Astrocyte (in vitro differentiated cells and primary cell): ENCODE results near the gene CTXND2. TPM values are rescaled to one million over a fixed set of nuclear protein-coding genes. Genes with fewer than 3 reads are reported as not detected.

Experiments used
- DNase-seq: peaks from one replicate; pipeline ENCODE4 v3.0.0-alpha.2; 2010; ENCODE audit warnings: low read depth
- FAIRE-seq: peaks from 2 replicates; lab custom pipeline; 2011; peaks lifted over from hg19 to GRCh38; lab: Jason Lieb, UNC
- H2AFZ ChIP-seq: 2 replicates; pipeline ENCODE4 v1.6.0; 2012; ENCODE audit warnings: low read depth, low read length, inconsistent platforms
- H3K27ac ChIP-seq: 2 replicates; pipeline ENCODE4 v1.5.1; 2011; ENCODE audit warnings: low read depth, low read length, inconsistent platforms
- H3K27me3 ChIP-seq: 2 replicates; pipeline ENCODE4 v1.6.0; 2011; ENCODE audit warnings: low read length, inconsistent platforms; ENCODE audit not compliant: insufficient read depth
- H3K36me3 ChIP-seq: 2 replicates; pipeline ENCODE4 v1.5.1; 2011; ENCODE audit warnings: low read length, inconsistent platforms; ENCODE audit not compliant: insufficient read depth
- H3K4me1 ChIP-seq: 2 replicates; pipeline ENCODE4 v1.5.1; 2011; ENCODE audit warnings: low read length, inconsistent platforms; ENCODE audit not compliant: insufficient read depth
- H3K4me2 ChIP-seq: 2 replicates; pipeline ENCODE4 v1.6.0; 2012; ENCODE audit warnings: low read length, inconsistent platforms
- H3K4me3 ChIP-seq: 2 replicates; pipeline ENCODE4 v1.5.1; 2011; ENCODE audit warnings: low read depth, mild to moderate bottlenecking, low read length, inconsistent platforms; ENCODE audit not compliant: insufficient read depth
- H3K79me2 ChIP-seq: 2 replicates; pipeline ENCODE4 v1.6.0; 2012; ENCODE audit warnings: mild to moderate bottlenecking, low read length, inconsistent platforms; ENCODE audit not compliant: insufficient read depth
- H3K9ac ChIP-seq: 2 replicates; pipeline ENCODE4 v1.6.0; 2012; ENCODE audit warnings: mild to moderate bottlenecking, low read length, inconsistent platforms
- H3K9me3 ChIP-seq: 2 replicates; pipeline ENCODE4 v1.5.1; 2012; ENCODE audit warnings: low read depth, mild to moderate bottlenecking, low read length, inconsistent platforms; ENCODE audit not compliant: insufficient read depth
- H4K20me1 ChIP-seq: 2 replicates; pipeline ENCODE4 v1.6.0; 2012; ENCODE audit warnings: low read length, inconsistent platforms; ENCODE audit not compliant: insufficient read depth
- H3K27ac Mint-ChIP-seq: one replicate; pipeline ENCODE4 v1.8.0; 2021; ENCODE audit warnings: mild to moderate bottlenecking, mixed read lengths; ENCODE audit not compliant: unreplicated experiment
- H3K27me3 Mint-ChIP-seq: one replicate; pipeline ENCODE4 v1.8.0; 2021; ENCODE audit warnings: low read depth, mixed read lengths; ENCODE audit not compliant: unreplicated experiment
- H3K36me3 Mint-ChIP-seq: one replicate; pipeline ENCODE4 v1.8.0; 2021; ENCODE audit warnings: low read depth, mixed read lengths; ENCODE audit not compliant: unreplicated experiment
- H3K4me1 Mint-ChIP-seq: one replicate; pipeline ENCODE4 v1.8.0; 2021; ENCODE audit warnings: low read depth, mixed read lengths; ENCODE audit not compliant: unreplicated experiment
- H3K4me3 Mint-ChIP-seq: one replicate; pipeline ENCODE4 v1.8.0; 2021; ENCODE audit warnings: mild to moderate bottlenecking, moderate library complexity, mixed read lengths; ENCODE audit not compliant: unreplicated experiment
- H3K9me3 Mint-ChIP-seq: one replicate; pipeline ENCODE4 v1.8.0; 2021; ENCODE audit warnings: mild to moderate bottlenecking, mixed read lengths; ENCODE audit not compliant: unreplicated experiment
- CTCF ChIP-seq: IDR thresholded peaks from 2 replicates; pipeline ENCODE4 v1.5.1; 2011; ENCODE audit warnings: low read depth, mild to moderate bottlenecking, inconsistent platforms, low read length, moderate library complexity; ENCODE audit not compliant: insufficient read depth
- EZH2 ChIP-seq: IDR thresholded peaks from 2 replicates; pipeline ENCODE4 v1.6.1; 2012; ENCODE audit warnings: mild to moderate bottlenecking, low read length, inconsistent platforms; ENCODE audit not compliant: insufficient read depth
- total RNA-seq: library from RNA; stranded (reverse); gene quantifications from 2 replicates; pipeline ENCODE4 v1.2.1, GENCODE V29; 2021

The CTXND2 gene
- total RNA-seq, 1 donor from 2014 or later, result not detected

- Histone ChIP-seq H3K4me3 (no peak overlapping the region), H2AFZ (no peak overlapping the region), H4K20me1 (no peaks in the 10 kb centered on the region), H3K79me2 (no peaks in the 10 kb centered on the region), H3K9me3 (no peaks in the 10 kb centered on the region), H3K36me3 (peaks cover 14% of the 10 kb centered on the region), H3K27ac (no peak overlapping the region), H3K27me3 (no peaks in the 10 kb centered on the region), H3K9ac (no peak overlapping the region), H3K4me2 (no peak overlapping the region), H3K4me1 (no peaks in the 10 kb centered on the region)
- TF ChIP-seq EZH2 (no peak), CTCF (no peak)
- H3K4me1 Mint-ChIP-seq, result no peaks in the 10 kb centered on the region
- no peak overlapping the region for H3K27ac Mint-ChIP-seq
- no peaks in the 10 kb centered on the region for H3K9me3 Mint-ChIP-seq
- DNase-seq (no peak), FAIRE-seq (no peak)
- no peaks in the 10 kb centered on the region for H3K27me3 Mint-ChIP-seq
- H3K36me3 Mint-ChIP-seq, result peaks cover 13% of the 10 kb centered on the region
- H3K4me3 Mint-ChIP-seq, result no peak overlapping the region
Measured at GRCh38 chr1:150842343-150842742, 44.6 kb upstream of the CTXND2 start.

GRCh38 chr1:150842964-150843363 lies 44.0 kb upstream of the CTXND2 start:
- TF ChIP-seq EZH2 (no peak), CTCF (no peak)
- Histone ChIP-seq H3K4me3 (no peak overlapping the region), H3K9ac (no peak overlapping the region), H4K20me1 (no peaks in the 10 kb centered on the region), H3K36me3 (peaks cover 16% of the 10 kb centered on the region), H3K27me3 (no peaks in the 10 kb centered on the region), H3K79me2 (no peaks in the 10 kb centered on the region), H3K4me2 (no peak overlapping the region), H3K4me1 (no peaks in the 10 kb centered on the region), H3K9me3 (no peaks in the 10 kb centered on the region), H2AFZ (no peak overlapping the region), H3K27ac (no peak overlapping the region)
- H3K9me3 Mint-ChIP-seq, result no peaks in the 10 kb centered on the region
- H3K4me3 Mint-ChIP-seq, result no peak overlapping the region
- H3K27ac Mint-ChIP-seq, result no peak overlapping the region
- no peak for FAIRE-seq
- peaks cover 13% of the 10 kb centered on the region for H3K36me3 Mint-ChIP-seq
- no peak for DNase-seq
- no peaks in the 10 kb centered on the region for H3K27me3 Mint-ChIP-seq
- no peaks in the 10 kb centered on the region for H3K4me1 Mint-ChIP-seq

GRCh38 chr1:150843474-150843873 lies 43.5 kb upstream of the CTXND2 start:
- FAIRE-seq (no peak), DNase-seq (no peak)
- Histone ChIP-seq H3K9me3 (no peaks in the 10 kb centered on the region), H3K27ac (no peak overlapping the region), H3K9ac (no peak overlapping the region), H4K20me1 (no peaks in the 10 kb centered on the region), H3K4me2 (no peak overlapping the region), H3K4me1 (no peaks in the 10 kb centered on the region), H3K4me3 (no peak overlapping the region), H3K27me3 (no peaks in the 10 kb centered on the region), H2AFZ (no peak overlapping the region), H3K36me3 (peaks cover 16% of the 10 kb centered on the region), H3K79me2 (no peaks in the 10 kb centered on the region)
- TF ChIP-seq EZH2 (no peak), CTCF (no peak)
- H3K36me3 Mint-ChIP-seq, result peaks cover 17% of the 10 kb centered on the region
- no peak overlapping the region for H3K4me3 Mint-ChIP-seq
- no peak overlapping the region for H3K27ac Mint-ChIP-seq
- H3K27me3 Mint-ChIP-seq, result no peaks in the 10 kb centered on the region
- no peaks in the 10 kb centered on the region for H3K4me1 Mint-ChIP-seq
- H3K9me3 Mint-ChIP-seq, result no peaks in the 10 kb centered on the region
